Naive B cell (primary cell): Measurements from ENCODE around the gene CDC25A. TPM values are rescaled to one million over a fixed set of nuclear protein-coding genes. Genes with fewer than 3 reads are reported as not detected.

ENCODE experiments used
- ATAC-seq, 2 donors: fragments of 150-1000 bp; cut with Tn5 transposase; 2 replicates each; pipeline ENCODE4 v1.10.0; 2021; ENCODE audit warnings: low read depth in 2 of 2, mild to moderate bottlenecking in 2 of 2, moderate library complexity in 2 of 2
- DNase-seq: peaks from one replicate; pipeline ENCODE4 v3.0.0; 2022
- H3K27ac Mint-ChIP-seq, 6 donors: one replicate each; pipeline ENCODE4 v1.8.0; 2020 to 2022; ENCODE audit warnings: mild to moderate bottlenecking in 6 of 6, mixed read lengths in 6 of 6, moderate library complexity in 5 of 6, inconsistent platforms in 2 of 6
- H3K27me3 Mint-ChIP-seq, 3 donors: one replicate each; pipeline ENCODE4 v1.8.0; 2021 to 2022; ENCODE audit warnings: mixed read lengths in 3 of 3, mild to moderate bottlenecking in 1 of 3
- H3K36me3 Mint-ChIP-seq, 2 donors: one replicate each; pipeline ENCODE4 v1.8.0; 2020 to 2022; ENCODE audit warnings: mixed read lengths in 2 of 2, inconsistent platforms in 1 of 2, mild to moderate bottlenecking in 1 of 2
- H3K4me1 Mint-ChIP-seq, 3 donors: one replicate each; pipeline ENCODE4 v1.8.0; 2020 to 2022; ENCODE audit warnings: mixed read lengths in 3 of 3, inconsistent platforms in 1 of 3, mild to moderate bottlenecking in 1 of 3, moderate library complexity in 1 of 3
- H3K4me3 Mint-ChIP-seq, 8 donors: one replicate each; pipeline ENCODE4 v1.8.0; 2020 to 2022; ENCODE audit warnings: mild to moderate bottlenecking in 8 of 8, mixed read lengths in 8 of 8, moderate library complexity in 8 of 8, inconsistent platforms in 2 of 8
- H3K9me3 Mint-ChIP-seq, 7 donors: one replicate each; pipeline ENCODE4 v1.8.0; 2020 to 2022; ENCODE audit warnings: mixed read lengths in 7 of 7, mild to moderate bottlenecking in 5 of 7, inconsistent platforms in 2 of 7, moderate library complexity in 1 of 7
- polyA plus RNA-seq, 6 donors: library from polyadenylated mRNA; unstranded; fragments of 300-500 nt; fragmentation: Illumina TruSeq; gene quantifications; one replicate each; pipeline ENCODE4 v1.2.3, GENCODE V29; 2021; ENCODE audit warnings: low read depth in 6 of 6

The CDC25A gene
- polyA plus RNA-seq, 6 donors from 2014 or later, result not detected

GRCh38 chr3:48151058-48151806 is 37.0 kb downstream of the CDC25A start:
- Mint-ChIP-seq H3K9me3 (no peaks in the 10 kb centered on the region), H3K4me1 (no peaks in the 10 kb centered on the region), H3K4me3 (no peak overlapping the region), H3K36me3 (no peaks in the 10 kb centered on the region), H3K27ac (peak overlapping the region in 3 of 6 donors; percentile 31 to 59 (median 42)), H3K27me3 (no peaks in the 10 kb centered on the region)
- ATAC-seq (peak; percentile 71 to 81), DNase-seq (peak; percentile 29)

- no peaks in the 10 kb centered on the region for H3K9me3 Mint-ChIP-seq
- no peaks in the 10 kb centered on the region for H3K36me3 Mint-ChIP-seq
- DNase-seq (no peak), ATAC-seq (no peak)
- H3K4me1 Mint-ChIP-seq, result no peaks in the 10 kb centered on the region
- no peak overlapping the region for H3K27ac Mint-ChIP-seq
- no peak overlapping the region for H3K4me3 Mint-ChIP-seq
- H3K27me3 Mint-ChIP-seq, result no peaks in the 10 kb centered on the region
These were observed 44.2 kb downstream of the CDC25A start for GRCh38 chr3:48143992-48144391.

GRCh38 chr3:48143567-48143966 is 44.6 kb downstream of the CDC25A start:
- Mint-ChIP-seq H3K4me1 (no peaks in the 10 kb centered on the region), H3K27me3 (no peaks in the 10 kb centered on the region), H3K4me3 (no peak overlapping the region), H3K27ac (no peak overlapping the region), H3K36me3 (no peaks in the 10 kb centered on the region), H3K9me3 (no peaks in the 10 kb centered on the region)
- ATAC-seq (no peak), DNase-seq (no peak)

- Mint-ChIP-seq H3K4me1 (no peaks in the 10 kb centered on the region), H3K9me3 (no peaks in the 10 kb centered on the region), H3K36me3 (no peaks in the 10 kb centered on the region), H3K4me3 (peak overlapping the region in 1 of 8 donors; percentile 51), H3K27ac (peak overlapping the region in 1 of 6 donors; percentile 76), H3K27me3 (no peaks in the 10 kb centered on the region)
- DNase-seq, result no peak
- ATAC-seq, result no peak
These were observed 45.8 kb downstream of the CDC25A start for GRCh38 chr3:48142316-48142870.

GRCh38 chr3:48141604-48142137 is 46.5 kb downstream of the CDC25A start:
- DNase-seq (no peak), ATAC-seq (no peak)
- Mint-ChIP-seq H3K36me3 (no peaks in the 10 kb centered on the region), H3K4me1 (no peaks in the 10 kb centered on the region), H3K27ac (peak overlapping the region in 1 of 6 donors; percentile 76), H3K27me3 (no peaks in the 10 kb centered on the region), H3K9me3 (no peaks in the 10 kb centered on the region), H3K4me3 (no peak overlapping the region)

GRCh38 chr3:48140936-48141603 is 47.1 kb downstream of the CDC25A start:
- DNase-seq (no peak), ATAC-seq (no peak)
- no peaks in the 10 kb centered on the region for H3K27me3 Mint-ChIP-seq
- no peak overlapping the region for H3K27ac Mint-ChIP-seq
- H3K4me1 Mint-ChIP-seq, result no peaks in the 10 kb centered on the region
- no peaks in the 10 kb centered on the region for H3K36me3 Mint-ChIP-seq
- H3K4me3 Mint-ChIP-seq, result no peak overlapping the region
- no peaks in the 10 kb centered on the region for H3K9me3 Mint-ChIP-seq

- ATAC-seq (no peak), DNase-seq (no peak)
- H3K27ac Mint-ChIP-seq, result peak overlapping the region in 1 of 6 donors; percentile 24
- no peaks in the 10 kb centered on the region for H3K36me3 Mint-ChIP-seq
- H3K9me3 Mint-ChIP-seq, result no peaks in the 10 kb centered on the region
- H3K4me1 Mint-ChIP-seq, result no peaks in the 10 kb centered on the region
- no peak overlapping the region for H3K4me3 Mint-ChIP-seq
- no peaks in the 10 kb centered on the region for H3K27me3 Mint-ChIP-seq
These were observed 47.9 kb downstream of the CDC25A start for GRCh38 chr3:48140336-48140757.

GRCh38 chr3:48137425-48137999 is 50.7 kb downstream of the CDC25A start:
- no peaks in the 10 kb centered on the region for H3K4me1 Mint-ChIP-seq

GRCh38 chr3:48135552-48136495 is 52.4 kb downstream of the CDC25A start:
- no peak overlapping the region for H3K4me3 Mint-ChIP-seq
- ATAC-seq (no peak), DNase-seq (no peak)
- peak overlapping the region in 2 of 6 donors; percentile 54 to 69 for H3K27ac Mint-ChIP-seq
- no peaks in the 10 kb centered on the region for H3K4me1 Mint-ChIP-seq
- no peaks in the 10 kb centered on the region for H3K27me3 Mint-ChIP-seq
- no peaks in the 10 kb centered on the region for H3K9me3 Mint-ChIP-seq
- no peaks in the 10 kb centered on the region for H3K36me3 Mint-ChIP-seq

More at GRCh38 chr3:48137425-48137999, 50.7 kb downstream of the CDC25A start:
- H3K36me3 Mint-ChIP-seq, result no peaks in the 10 kb centered on the region
- no peak for DNase-seq
- H3K4me3 Mint-ChIP-seq, result no peak overlapping the region
- no peaks in the 10 kb centered on the region for H3K27me3 Mint-ChIP-seq
- H3K9me3 Mint-ChIP-seq, result no peaks in the 10 kb centered on the region
- ATAC-seq, result no peak
- no peak overlapping the region for H3K27ac Mint-ChIP-seq

GRCh38 chr3:48130321-48130904 is 57.8 kb downstream of the CDC25A start:
- Mint-ChIP-seq H3K36me3 (no peaks in the 10 kb centered on the region), H3K4me3 (no peak overlapping the region), H3K4me1 (no peaks in the 10 kb centered on the region), H3K27ac (no peak overlapping the region), H3K27me3 (no peaks in the 10 kb centered on the region), H3K9me3 (no peaks in the 10 kb centered on the region)
- no peak for ATAC-seq
- no peak for DNase-seq

GRCh38 chr3:48129921-48130320 is 58.3 kb downstream of the CDC25A start:
- Mint-ChIP-seq H3K27ac (no peak overlapping the region), H3K36me3 (no peaks in the 10 kb centered on the region), H3K4me3 (no peak overlapping the region), H3K27me3 (no peaks in the 10 kb centered on the region), H3K9me3 (no peaks in the 10 kb centered on the region), H3K4me1 (no peaks in the 10 kb centered on the region)
- DNase-seq (no peak), ATAC-seq (no peak)

- no peaks in the 10 kb centered on the region for H3K36me3 Mint-ChIP-seq
- DNase-seq (no peak), ATAC-seq (no peak)
- no peak overlapping the region for H3K27ac Mint-ChIP-seq
- no peak overlapping the region for H3K4me3 Mint-ChIP-seq
- H3K27me3 Mint-ChIP-seq, result no peaks in the 10 kb centered on the region
- H3K9me3 Mint-ChIP-seq, result no peaks in the 10 kb centered on the region
- H3K4me1 Mint-ChIP-seq, result no peaks in the 10 kb centered on the region
These were observed 59.4 kb downstream of the CDC25A start for GRCh38 chr3:48128774-48129173.
